Measurements from ENCODE around the gene FBXL22. TPM values are rescaled to one million over a fixed set of nuclear protein-coding genes. Genes with fewer than 3 reads are reported as not detected.
"Not testable (repeated sequence)": the region's sequence is repeated elsewhere in the genome, so short reads cannot be mapped to it uniquely, and the experiment has no call there.

FBXL22 gene
- polyA plus RNA-seq, 1 experiment, result 1.3 TPM

- no peak for TF ChIP-seq CTCF (IDR thresholded peaks at IDR 0.05; ENCODE audit: low read depth, low read length)
- H3K9me3 ChIP-seq (ENCODE audit: control insufficient read depth, insufficient read depth, low read length), result no peaks in the 10 kb centered on the region
- CTCF ChIA-PET, result interaction anchor here (0.8 to 3.1 kb wide), 2 partner anchors 10 to 456 kb away, joined by 3 to 22 read pairs; no protein-coding TSS in a partner anchor
- no peak for DNase-seq (ENCODE audit: low read depth, low spot score)
- H3K27me3 ChIP-seq (ENCODE audit: control insufficient read depth, insufficient read depth, low read length), result no peaks in the 10 kb centered on the region
- no peak overlapping the region for H3K4me3 ChIP-seq (ENCODE audit: low read depth, low read length)
- H3K27ac ChIP-seq (ENCODE audit: low read depth, low read length), result no peak overlapping the region
- POLR2A ChIA-PET, result interaction anchor here (0.6 kb wide), 1 partner anchor 336 kb away, joined by 3 read pairs; no protein-coding TSS in a partner anchor
These were observed 15.1 kb downstream of the FBXL22 start for GRCh38 chr15:63612300-63612699.

GRCh38 chr15:63615935-63616334 lies 18.7 kb downstream of the FBXL22 start:
- Histone ChIP-seq H3K4me3 (ENCODE audit: low read depth, low read length) (no peak overlapping the region), H3K9me3 (ENCODE audit: control insufficient read depth, insufficient read depth, low read length) (no peaks in the 10 kb centered on the region), H3K27me3 (ENCODE audit: control insufficient read depth, insufficient read depth, low read length) (no peaks in the 10 kb centered on the region), H3K27ac (ENCODE audit: low read depth, low read length) (no peak overlapping the region)
- TF ChIP-seq CTCF (IDR thresholded peaks at IDR 0.05; ENCODE audit: low read depth, low read length), result no peak
- POLR2A ChIA-PET, result no interaction called here
- no peak for DNase-seq (ENCODE audit: low read depth, low spot score)
- CTCF ChIA-PET, result no interaction called here

- H3K9me3 ChIP-seq (ENCODE audit: control insufficient read depth, insufficient read depth, low read length); H3K27ac ChIP-seq (ENCODE audit: low read depth, low read length); H3K27me3 ChIP-seq (ENCODE audit: control insufficient read depth, insufficient read depth, low read length); DNase-seq (ENCODE audit: low read depth, low spot score); POLR2A ChIA-PET; CTCF ChIA-PET; H3K4me3 ChIP-seq (ENCODE audit: low read depth, low read length): not testable (repeated sequence)
These were observed 20.0 kb downstream of the FBXL22 start for GRCh38 chr15:63617147-63617546.

GRCh38 chr15:63617627-63618026 lies 20.4 kb downstream of the FBXL22 start:
- H3K4me3 ChIP-seq (ENCODE audit: low read depth, low read length); H3K27ac ChIP-seq (ENCODE audit: low read depth, low read length); H3K27me3 ChIP-seq (ENCODE audit: control insufficient read depth, insufficient read depth, low read length); CTCF ChIA-PET; DNase-seq (ENCODE audit: low read depth, low spot score); POLR2A ChIA-PET; H3K9me3 ChIP-seq (ENCODE audit: control insufficient read depth, insufficient read depth, low read length): not testable (repeated sequence)

GRCh38 chr15:63620760-63621159 lies 23.6 kb downstream of the FBXL22 start:
- CTCF ChIA-PET, POLR2A ChIA-PET: not testable (repeated sequence)

GRCh38 chr15:63623232-63623969 lies 26.2 kb downstream of the FBXL22 start:
- no peak for TF ChIP-seq CTCF (IDR thresholded peaks at IDR 0.05; ENCODE audit: low read depth, low read length)
- no peak for DNase-seq (ENCODE audit: low read depth, low spot score)
- POLR2A ChIA-PET, result no interaction called here
- H3K4me3 ChIP-seq (ENCODE audit: low read depth, low read length), result no peak overlapping the region
- no peaks in the 10 kb centered on the region for H3K9me3 ChIP-seq (ENCODE audit: control insufficient read depth, insufficient read depth, low read length)
- no peak overlapping the region for H3K27ac ChIP-seq (ENCODE audit: low read depth, low read length)
- H3K27me3 ChIP-seq (ENCODE audit: control insufficient read depth, insufficient read depth, low read length), result no peaks in the 10 kb centered on the region
- CTCF ChIA-PET, result interaction anchor here (3.0 kb wide), 1 partner anchor 13 kb away, joined by 16 read pairs; no protein-coding TSS in a partner anchor

More at GRCh38 chr15:63620760-63621159, 23.6 kb downstream of the FBXL22 start:
- H3K9me3 ChIP-seq (ENCODE audit: control insufficient read depth, insufficient read depth, low read length); H3K27me3 ChIP-seq (ENCODE audit: control insufficient read depth, insufficient read depth, low read length); H3K27ac ChIP-seq (ENCODE audit: low read depth, low read length); DNase-seq (ENCODE audit: low read depth, low spot score); H3K4me3 ChIP-seq (ENCODE audit: low read depth, low read length): not testable (repeated sequence)

Data from AG04450 (cell line).